ENCODE measurements around the gene CTNNA3.

DNA sequence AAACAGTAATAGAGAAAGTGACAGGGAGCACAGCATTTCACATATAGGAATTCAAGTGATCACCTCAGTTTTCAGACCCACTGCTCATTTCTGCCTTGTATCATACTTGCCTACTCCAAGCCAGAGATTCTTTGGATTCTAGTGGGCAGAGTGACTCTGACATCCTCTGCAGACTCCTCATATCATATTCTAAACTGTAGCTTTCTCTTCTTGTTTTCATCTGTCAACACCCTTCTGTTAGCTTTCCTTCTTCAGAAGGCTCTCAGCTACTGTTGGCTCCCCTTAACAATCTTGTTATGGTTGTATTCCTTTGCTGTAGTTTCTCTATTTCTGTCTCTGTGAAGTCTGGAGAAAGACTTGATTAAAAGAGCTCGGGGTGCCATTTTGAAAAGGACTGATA is 120.5 kb downstream of the CTNNA3 start:
- TF ChIP-seq, protein P1, sequence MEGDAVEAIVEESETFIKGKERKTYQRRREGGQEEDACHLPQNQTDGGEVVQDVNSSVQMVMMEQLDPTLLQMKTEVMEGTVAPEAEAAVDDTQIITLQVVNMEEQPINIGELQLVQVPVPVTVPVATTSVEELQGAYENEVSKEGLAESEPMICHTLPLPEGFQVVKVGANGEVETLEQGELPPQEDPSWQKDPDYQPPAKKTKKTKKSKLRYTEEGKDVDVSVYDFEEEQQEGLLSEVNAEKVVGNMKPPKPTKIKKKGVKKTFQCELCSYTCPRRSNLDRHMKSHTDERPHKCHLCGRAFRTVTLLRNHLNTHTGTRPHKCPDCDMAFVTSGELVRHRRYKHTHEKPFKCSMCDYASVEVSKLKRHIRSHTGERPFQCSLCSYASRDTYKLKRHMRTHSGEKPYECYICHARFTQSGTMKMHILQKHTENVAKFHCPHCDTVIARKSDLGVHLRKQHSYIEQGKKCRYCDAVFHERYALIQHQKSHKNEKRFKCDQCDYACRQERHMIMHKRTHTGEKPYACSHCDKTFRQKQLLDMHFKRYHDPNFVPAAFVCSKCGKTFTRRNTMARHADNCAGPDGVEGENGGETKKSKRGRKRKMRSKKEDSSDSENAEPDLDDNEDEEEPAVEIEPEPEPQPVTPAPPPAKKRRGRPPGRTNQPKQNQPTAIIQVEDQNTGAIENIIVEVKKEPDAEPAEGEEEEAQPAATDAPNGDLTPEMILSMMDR (IDR thresholded peaks at IDR 0.05): no peak
- TF ChIP-seq EP300 (IDR thresholded peaks at IDR 0.05; ENCODE audit: low read depth) (no peak), POLR2AphosphoS5 (IDR thresholded peaks at IDR 0.05) (no peak)
